CD4-positive, alpha-beta memory T cell (primary cell): ENCODE measurements around the gene METTL5. TPM values are rescaled to one million over a fixed set of nuclear protein-coding genes. Genes with fewer than 3 reads are reported as not detected.
"Not testable (repeated sequence)": the region's sequence is repeated elsewhere in the genome, so short reads cannot be mapped to it uniquely, and the experiment has no call there.

Experiments
- CTCF ChIA-PET: fragments of 350-600 bp; sonication (Branson Sonifier 250); formaldehyde crosslinking; loops from one replicate; lab custom pipeline; 2021; ENCODE audit warnings: inconsistent platforms; ENCODE audit not compliant: partially characterized antibody; lab: Charles Lee
- POLR2A ChIA-PET: fragments of 350-600 bp; sonication (Branson Sonifier 250); formaldehyde crosslinking; loops from one replicate; lab custom pipeline; 2021; ENCODE audit not compliant: partially characterized antibody; lab: Charles Lee
- DNase-seq, 5 donors: peaks; one replicate each; pipeline versions ENCODE4 v3.0.0 to v3.0.0-alpha.2; 2020 to 2022; ENCODE audit warnings: mixed read lengths in 1 of 5
- H3K27ac ChIP-seq: one replicate; pipeline ENCODE4 v1.7.0; 2013; ENCODE audit warnings: low read depth, low read length
- H3K27me3 ChIP-seq: 2 replicates; pipeline ENCODE4 v1.7.0; 2013; ENCODE audit warnings: mild to moderate bottlenecking, low read length, moderate library complexity; ENCODE audit not compliant: insufficient read depth
- H3K36me3 ChIP-seq: 2 replicates; pipeline ENCODE4 v1.7.0; 2013; ENCODE audit warnings: mild to moderate bottlenecking, low read length, moderate library complexity; ENCODE audit not compliant: insufficient read depth
- H3K4me1 ChIP-seq: 2 replicates; pipeline ENCODE4 v1.7.0; 2013; ENCODE audit warnings: mild to moderate bottlenecking, low read length, moderate library complexity; ENCODE audit not compliant: insufficient read depth
- H3K4me3 ChIP-seq, 2 donors: one replicate each; pipeline ENCODE4 v1.7.0; 2013; ENCODE audit warnings: low read length in 2 of 2, mild to moderate bottlenecking in 1 of 2
- H3K9me3 ChIP-seq, 2 donors: one replicate each; pipeline ENCODE4 v1.7.0; 2013; ENCODE audit warnings: low read length in 2 of 2, control low read depth in 1 of 2; ENCODE audit not compliant: control insufficient read depth in 1 of 2
- H3K27ac Mint-ChIP-seq, 7 donors: one replicate each; pipeline ENCODE4 v1.8.0; 2020 to 2021; ENCODE audit warnings: mixed read lengths in 7 of 7, mild to moderate bottlenecking in 6 of 7, inconsistent platforms in 3 of 7, moderate library complexity in 3 of 7
- H3K27me3 Mint-ChIP-seq, 2 donors: one replicate each; pipeline ENCODE4 v1.8.0; 2020 to 2021; ENCODE audit warnings: mixed read lengths in 2 of 2
- H3K36me3 Mint-ChIP-seq, 2 donors: one replicate each; pipeline ENCODE4 v1.8.0; 2020 to 2021; ENCODE audit warnings: mixed read lengths in 2 of 2, inconsistent platforms in 1 of 2, mild to moderate bottlenecking in 1 of 2
- H3K4me1 Mint-ChIP-seq, 4 donors: one replicate each; pipeline ENCODE4 v1.8.0; 2020 to 2021; ENCODE audit warnings: mixed read lengths in 4 of 4, mild to moderate bottlenecking in 1 of 4
- H3K4me3 Mint-ChIP-seq, 8 donors: one replicate each; pipeline ENCODE4 v1.8.0; 2020 to 2021; ENCODE audit warnings: mixed read lengths in 8 of 8, mild to moderate bottlenecking in 7 of 8, moderate library complexity in 6 of 8, inconsistent platforms in 3 of 8
- H3K9me3 Mint-ChIP-seq, 8 donors: one replicate each; pipeline ENCODE4 v1.8.0; 2020 to 2021; ENCODE audit warnings: mixed read lengths in 8 of 8, mild to moderate bottlenecking in 5 of 8, inconsistent platforms in 3 of 8, moderate library complexity in 1 of 8
- intact Hi-C: fragments of 100-400 bp; cut with micrococcal nuclease; formaldehyde crosslinking; loops from one replicate; pipeline ENCODE4 v1.15.1; 2023
- polyA plus RNA-seq, 2 donors: library from polyadenylated mRNA; unstranded; fragments of 300-500 nt; fragmentation: Illumina TruSeq; gene quantifications; one replicate each; pipeline ENCODE4 v1.2.3, GENCODE V29; 2021
- total RNA-seq, 2 experiments: library from RNA; stranded (reverse); gene quantifications; one replicate each; pipeline ENCODE4 v1.2.3, GENCODE V29; 2021

Gene METTL5
- total RNA-seq (10 to 100 TPM; 44.4 to 50.4 TPM), polyA plus RNA-seq (100 to 1,000 TPM; 116 to 166 TPM)

GRCh38 chr2:169824373-169825333 lies at the start of gene METTL5:
METTL5 (minus strand) TSS chr2:169824905; CDS start chr2:169824597, 308 bp downstream.
- Mint-ChIP-seq H3K4me3 (peak within 1 kb of the TSS; percentile 90 to 98 (median 94)), H3K9me3 (no peaks in the 10 kb centered on the region), H3K4me1 (peaks cover 33 to 72% (median 51%) of the 10 kb centered on the region in 4 donors), H3K36me3 (peaks cover 9 to 32% of the 10 kb centered on the region in 2 donors), H3K27ac (peak within 1 kb of the TSS; percentile 74 to 96 (median 92)), H3K27me3 (no peaks in the 10 kb centered on the region)
- Histone ChIP-seq H3K4me3 (peak within 1 kb of the TSS; percentile 77 to 88), H3K4me1 (peaks cover 56% of the 10 kb centered on the region), H3K27me3 (no peaks in the 10 kb centered on the region), H3K9me3 (no peaks in the 10 kb centered on the region), H3K27ac (peak within 1 kb of the TSS; percentile 66), H3K36me3 (no peaks in the 10 kb centered on the region)
- CTCF ChIA-PET, result interaction anchor here (0.7 to 3.2 kb wide), 19 partner anchors 9 to 345 kb away, joined by 3 to 14 read pairs (median 4); partner anchors contain the start of genes BBS5, FASTKD1 and SSB
- intact Hi-C loops, result loop anchor here (1.0 to 5.0 kb wide), 3 partner anchors 25 to 104 kb away; no protein-coding TSS in a partner anchor
- peak; percentile 69 to 79 (median 73) for DNase-seq
- POLR2A ChIA-PET, result interaction anchor here (0.6 to 2.3 kb wide), 9 partner anchors 9 to 1331 kb away, joined by 3 to 18 read pairs (median 3); partner anchors contain the start of genes CFAP210, GORASP2, PHOSPHO2 and SSB

- H3K27ac ChIP-seq, result no peak overlapping the region
- ChIA-PET CTCF (no interaction called here), POLR2A (no interaction called here)
- H3K27me3 ChIP-seq, result no peaks in the 10 kb centered on the region
- H3K36me3 ChIP-seq, result peaks cover 4% of the 10 kb centered on the region
- Mint-ChIP-seq H3K36me3 (peaks cover 10 to 16% of the 10 kb centered on the region in 2 donors), H3K9me3 (no peaks in the 10 kb centered on the region), H3K4me3 (no peak overlapping the region), H3K27me3 (no peaks in the 10 kb centered on the region), H3K4me1 (peaks cover 6 to 20% (median 12%) of the 10 kb centered on the region in 4 donors), H3K27ac (no peak overlapping the region)
- H3K9me3 ChIP-seq, result no peaks in the 10 kb centered on the region
- no peak for DNase-seq
- peaks cover 5% of the 10 kb centered on the region for H3K4me1 ChIP-seq
- intact Hi-C loops, result loop anchor here (5.0 kb wide), 1 partner anchor 45 kb away; the partner anchor contains the start of gene UBR3
- no peak overlapping the region for H3K4me3 ChIP-seq
Measured at GRCh38 chr2:169871994-169872393, 47.3 kb upstream of the METTL5 start.

GRCh38 chr2:169871369-169871768 lies 46.7 kb upstream of the METTL5 start:
- CTCF ChIA-PET, H3K9me3 Mint-ChIP-seq, H3K27me3 ChIP-seq, H3K4me3 ChIP-seq, POLR2A ChIA-PET, H3K36me3 ChIP-seq, H3K4me3 Mint-ChIP-seq, H3K9me3 ChIP-seq, H3K4me1 ChIP-seq, H3K27ac ChIP-seq, DNase-seq, H3K27me3 Mint-ChIP-seq: not testable (repeated sequence)
- H3K4me1 Mint-ChIP-seq, result peaks cover 8 to 20% (median 13%) of the 10 kb centered on the region in 4 donors
- intact Hi-C loops, result loop anchor here (5.0 kb wide), 1 partner anchor 44 kb away; the partner anchor contains the start of gene UBR3
- H3K27ac Mint-ChIP-seq, result peak overlapping the region in 1 of 7 donors; percentile 69
- peaks cover 5 to 12% of the 10 kb centered on the region in 2 donors for H3K36me3 Mint-ChIP-seq

GRCh38 chr2:169868951-169869350 lies 44.2 kb upstream of the METTL5 start:
- DNase-seq, result no peak
- H3K36me3 Mint-ChIP-seq, result no peaks in the 10 kb centered on the region
- no peaks in the 10 kb centered on the region for H3K27me3 Mint-ChIP-seq
- H3K4me1 Mint-ChIP-seq, result peaks cover 14 to 33% (median 20%) of the 10 kb centered on the region in 4 donors
- no peak overlapping the region for H3K27ac Mint-ChIP-seq
- H3K9me3 Mint-ChIP-seq, result no peaks in the 10 kb centered on the region
- POLR2A ChIA-PET, result no interaction called here
- CTCF ChIA-PET, result interaction anchor here (0.7 kb wide), 2 partner anchors 419 to 1199 kb away, joined by 3 to 4 read pairs; no protein-coding TSS in a partner anchor
- intact Hi-C loops, result no loop called here
- no peak overlapping the region for H3K27ac ChIP-seq
- H3K4me1 ChIP-seq, result peaks cover 5% of the 10 kb centered on the region
- H3K36me3 ChIP-seq, result no peaks in the 10 kb centered on the region
- H3K9me3 ChIP-seq, result no peaks in the 10 kb centered on the region
- H3K4me3 Mint-ChIP-seq, result no peak overlapping the region
- no peaks in the 10 kb centered on the region for H3K27me3 ChIP-seq
- H3K4me3 ChIP-seq, result no peak overlapping the region

GRCh38 chr2:169867579-169867978 lies 42.9 kb upstream of the METTL5 start:
- ChIA-PET CTCF (no interaction called here), POLR2A (no interaction called here)
- Mint-ChIP-seq H3K27ac (no peak overlapping the region), H3K36me3 (no peaks in the 10 kb centered on the region), H3K4me1 (peaks cover 20 to 45% (median 28%) of the 10 kb centered on the region in 4 donors), H3K9me3 (no peaks in the 10 kb centered on the region), H3K4me3 (no peak overlapping the region), H3K27me3 (no peaks in the 10 kb centered on the region)
- H3K4me3 ChIP-seq, result no peak overlapping the region
- H3K36me3 ChIP-seq, result no peaks in the 10 kb centered on the region
- H3K27ac ChIP-seq, result no peak overlapping the region
- intact Hi-C loops, result no loop called here
- no peaks in the 10 kb centered on the region for H3K27me3 ChIP-seq
- no peak for DNase-seq
- H3K9me3 ChIP-seq, result no peaks in the 10 kb centered on the region
- peaks cover 9% of the 10 kb centered on the region for H3K4me1 ChIP-seq

GRCh38 chr2:169866230-169866629 lies 41.5 kb upstream of the METTL5 start:
- POLR2A ChIA-PET, result interaction anchor here (0.8 kb wide), 1 partner anchor 388 kb away, joined by 3 read pairs; no protein-coding TSS in a partner anchor
- intact Hi-C loops, H3K27me3 Mint-ChIP-seq, H3K9me3 ChIP-seq, H3K27me3 ChIP-seq, H3K27ac Mint-ChIP-seq, H3K36me3 ChIP-seq, H3K36me3 Mint-ChIP-seq, H3K27ac ChIP-seq, H3K4me3 ChIP-seq, H3K4me1 ChIP-seq, DNase-seq, H3K9me3 Mint-ChIP-seq, H3K4me3 Mint-ChIP-seq: not testable (repeated sequence)
- peaks cover 24 to 54% (median 31%) of the 10 kb centered on the region in 4 donors for H3K4me1 Mint-ChIP-seq
- CTCF ChIA-PET, result interaction anchor here (0.6 kb wide), 1 partner anchor 86 kb away, joined by 3 read pairs; no protein-coding TSS in a partner anchor

GRCh38 chr2:169865492-169865891 lies 40.8 kb upstream of the METTL5 start:
- Histone ChIP-seq H3K4me3 (no peak overlapping the region), H3K9me3 (no peaks in the 10 kb centered on the region), H3K36me3 (no peaks in the 10 kb centered on the region), H3K27me3 (no peaks in the 10 kb centered on the region), H3K27ac (no peak overlapping the region), H3K4me1 (peaks cover 9% of the 10 kb centered on the region)
- Mint-ChIP-seq H3K4me3 (no peak overlapping the region), H3K4me1 (peaks cover 22 to 51% (median 30%) of the 10 kb centered on the region in 4 donors), H3K36me3 (peaks cover under 1 to 9% of the 10 kb centered on the region in 2 donors), H3K27me3 (no peaks in the 10 kb centered on the region), H3K9me3 (no peaks in the 10 kb centered on the region), H3K27ac (no peak overlapping the region)
- ChIA-PET POLR2A (interaction anchor here (0.8 kb wide), 1 partner anchor 387 kb away, joined by 3 read pairs; no protein-coding TSS in a partner anchor), CTCF (no interaction called here)
- intact Hi-C loops, result no loop called here
- DNase-seq, result no peak
